H9 (cell line): ENCODE measurements around the gene TOP1. TPM values are rescaled to one million over a fixed set of nuclear protein-coding genes. Genes with fewer than 3 reads are reported as not detected.

Experiments
- DNase-seq: peaks from one replicate; pipeline ENCODE4 v3.0.0-alpha.2; 2017
- H2AFZ ChIP-seq: one replicate; pipeline ENCODE4 v1.6.1; 2013; ENCODE audit warnings: mild to moderate bottlenecking, low read length, control low read depth, moderate library complexity
- H2AK5ac ChIP-seq: 2 replicates; pipeline ENCODE4 v1.6.1; 2013; ENCODE audit warnings: low read length, control low read depth, mixed read lengths; ENCODE audit not compliant: insufficient read length
- H2BK120ac ChIP-seq: one replicate; pipeline ENCODE4 v1.6.1; 2013; ENCODE audit warnings: low read depth, mild to moderate bottlenecking, low read length, control low read depth, inconsistent platforms; ENCODE audit not compliant: poor library complexity, severe bottlenecking
- H2BK12ac ChIP-seq: 2 replicates; pipeline ENCODE4 v1.6.1; 2013; ENCODE audit warnings: low read length, control low read depth, mixed read lengths, low read depth; ENCODE audit not compliant: insufficient read length
- H2BK15ac ChIP-seq: 2 replicates; pipeline ENCODE4 v1.6.1; 2013; ENCODE audit warnings: low read depth, low read length, control low read depth
- H2BK20ac ChIP-seq: one replicate; pipeline ENCODE4 v1.6.1; 2013; ENCODE audit warnings: low read depth, mild to moderate bottlenecking, low read length, control low read depth, inconsistent platforms; ENCODE audit not compliant: poor library complexity, severe bottlenecking
- H2BK5ac ChIP-seq: 2 replicates; pipeline ENCODE4 v1.6.1; 2013; ENCODE audit warnings: low read length, control low read depth, mixed read lengths; ENCODE audit not compliant: insufficient read length
- H3K14ac ChIP-seq: 2 replicates; pipeline ENCODE4 v1.6.1; 2013; ENCODE audit warnings: low read length, control low read depth; ENCODE audit not compliant: insufficient read depth
- H3K18ac ChIP-seq: 2 replicates; pipeline ENCODE4 v1.6.1; 2013; ENCODE audit warnings: low read depth, mild to moderate bottlenecking, mixed read lengths, low read length, control low read depth; ENCODE audit not compliant: insufficient read length
- H3K23ac ChIP-seq: 2 replicates; pipeline ENCODE4 v1.6.1; 2013; ENCODE audit warnings: low read length, control low read depth, mixed read lengths, low read depth; ENCODE audit not compliant: insufficient read length
- H3K23me2 ChIP-seq: 2 replicates; pipeline ENCODE4 v1.6.1; 2013; ENCODE audit warnings: low read depth, mild to moderate bottlenecking, mixed read lengths, low read length, control low read depth; ENCODE audit not compliant: insufficient read length, poor library complexity, severe bottlenecking
- H3K27ac ChIP-seq: 2 replicates; pipeline ENCODE4 v1.5.1; 2013; ENCODE audit warnings: low read length, control low read depth, mixed read lengths, low read depth; ENCODE audit not compliant: insufficient read length
- H3K27me3 ChIP-seq: 2 replicates; pipeline ENCODE4 v1.6.1; 2013; ENCODE audit warnings: low read length, control low read depth, inconsistent platforms; ENCODE audit not compliant: insufficient read depth
- H3K4ac ChIP-seq: 2 replicates; pipeline ENCODE4 v1.6.1; 2013; ENCODE audit warnings: low read depth, mild to moderate bottlenecking, control low read depth, inconsistent platforms, low read length, moderate library complexity
- H3K4me1 ChIP-seq: 2 replicates; pipeline ENCODE4 v1.6.1; 2013; ENCODE audit warnings: low read length, control low read depth, inconsistent platforms; ENCODE audit not compliant: insufficient read depth
- H3K4me2 ChIP-seq: 2 replicates; pipeline ENCODE4 v1.6.1; 2013; ENCODE audit warnings: low read length, control low read depth, mixed read lengths; ENCODE audit not compliant: insufficient read length, insufficient read depth
- H3K56ac ChIP-seq: 2 replicates; pipeline ENCODE4 v1.6.1; 2013; ENCODE audit warnings: low read depth, mild to moderate bottlenecking, mixed read lengths, low read length, control low read depth; ENCODE audit not compliant: insufficient read length
- H3K79me1 ChIP-seq: 2 replicates; pipeline ENCODE4 v1.6.1; 2013; ENCODE audit warnings: low read depth, mild to moderate bottlenecking, moderate library complexity, low read length, control low read depth, inconsistent platforms; ENCODE audit not compliant: insufficient read depth, poor library complexity, severe bottlenecking
- H3K79me2 ChIP-seq: 2 replicates; pipeline ENCODE4 v1.6.1; 2013; ENCODE audit warnings: low read length, control low read depth, inconsistent platforms; ENCODE audit not compliant: insufficient read depth
- H3K9ac ChIP-seq: 2 replicates; pipeline ENCODE4 v1.6.1; 2013; ENCODE audit warnings: low read length, control low read depth, mixed read lengths; ENCODE audit not compliant: insufficient read length; ENCODE audit errors: extremely low read depth
- H3K9me3 ChIP-seq: one replicate; pipeline ENCODE4 v1.6.1; 2013; ENCODE audit warnings: low read depth, low read length, inconsistent platforms; ENCODE audit not compliant: control insufficient read depth
- H3T11ph ChIP-seq: one replicate; pipeline ENCODE4 v1.6.1; 2013; ENCODE audit warnings: mild to moderate bottlenecking, low read length, control low read depth, inconsistent platforms
- H4K20me1 ChIP-seq: one replicate; pipeline ENCODE4 v1.6.1; 2013; ENCODE audit not compliant: control insufficient read depth, insufficient read length, insufficient read depth
- H4K5ac ChIP-seq: 2 replicates; pipeline ENCODE4 v1.6.1; 2013; ENCODE audit warnings: low read depth, mild to moderate bottlenecking, mixed read lengths, low read length, control low read depth; ENCODE audit not compliant: insufficient read length
- H4K8ac ChIP-seq: replicated peaks from 2 replicates; pipeline ENCODE4 v1.6.1; 2013; ENCODE audit warnings: low read length, control low read depth, mixed read lengths, low read depth; ENCODE audit not compliant: insufficient read length
- H4K91ac ChIP-seq: 2 replicates; pipeline ENCODE4 v1.6.1; 2013; ENCODE audit warnings: low read depth, mild to moderate bottlenecking, moderate library complexity, mixed read lengths, low read length, control low read depth; ENCODE audit not compliant: insufficient read length
- H3K27ac Mint-ChIP-seq, 3 experiments: 2 replicates in 2 of 3; 3 replicates in 1 of 3; pipeline ENCODE4 v1.8.0; 2020 to 2021; ENCODE audit warnings: mixed read lengths in 3 of 3, mild to moderate bottlenecking in 1 of 3, moderate library complexity in 1 of 3
- H3K27me3 Mint-ChIP-seq: 2 replicates; pipeline ENCODE4 v1.8.0; 2021; ENCODE audit warnings: low read depth, mild to moderate bottlenecking, moderate library complexity, mixed read lengths
- H3K36me3 Mint-ChIP-seq, 3 experiments: 2 replicates in 2 of 3; 3 replicates in 1 of 3; pipeline ENCODE4 v1.8.0; 2020 to 2021; ENCODE audit warnings: low read depth in 3 of 3, mixed read lengths in 3 of 3; ENCODE audit not compliant: insufficient read depth in 1 of 3
- H3K4me1 Mint-ChIP-seq, 2 experiments: 2 replicates each; pipeline ENCODE4 v1.8.0; 2020; ENCODE audit warnings: mixed read lengths in 2 of 2
- H3K4me3 Mint-ChIP-seq, 2 experiments: 2 replicates in 1 of 2; 3 replicates in 1 of 2; pipeline ENCODE4 v1.8.0; 2020 to 2021; ENCODE audit warnings: mild to moderate bottlenecking in 2 of 2, mixed read lengths in 2 of 2, moderate library complexity in 1 of 2
- H3K9me3 Mint-ChIP-seq, 2 experiments: 2 replicates in 1 of 2; 3 replicates in 1 of 2; pipeline ENCODE4 v1.8.0; 2020; ENCODE audit warnings: mild to moderate bottlenecking in 2 of 2, mixed read lengths in 2 of 2, moderate library complexity in 1 of 2
- CTCF ChIP-seq: fragments of 200-600 bp; sonication (generic); conservative IDR thresholded peaks from 3 replicates; pipeline ENCODE4 v1.8.0; 2021; ENCODE audit warnings: antibody characterized with exemption, mild to moderate bottlenecking
- WGBS: extraction: QIAGEN DNeasy Blood & Tissue Kit; methylation state at CpG from one replicate; pipeline ENCODE4 v1.1.7; 2013; ENCODE audit warnings: missing lambda C conversion rate, low lambda C conversion rate, mixed read lengths; ENCODE audit not compliant: insufficient read length; ENCODE audit errors: extremely low coverage; 5-methylcytosine and 5-hydroxymethylcytosine counted together
- total RNA-seq: library from RNA; stranded (reverse); gene quantifications from 2 replicates; pipeline ENCODE4 v1.2.1, GENCODE V29; 2021

The TOP1 gene
- total RNA-seq, 1 experiment from 2014 or later: 96.4 TPM

- peaks cover 8 to 27% (median 13%) of the 10 kb centered on the region in 3 experiments for H3K36me3 Mint-ChIP-seq
- Histone ChIP-seq H3K27ac (no peak overlapping the region), H4K91ac (no peak overlapping the region), H3T11ph (no peak overlapping the region), H2BK120ac (no peak overlapping the region), H2BK12ac (no peak overlapping the region), H3K56ac (no peak overlapping the region), H4K8ac (no peak overlapping the region), H3K18ac (no peak overlapping the region), H3K9ac (no peak overlapping the region), H2AK5ac (no peak overlapping the region), H3K9me3 (no peaks in the 10 kb centered on the region), H3K79me2 (peaks cover 79% of the 10 kb centered on the region), H2AFZ (no peak overlapping the region), H3K4ac (no peak overlapping the region), H3K4me2 (peak overlapping the region; percentile 16), H3K23me2 (peaks cover 17% of the 10 kb centered on the region), H2BK20ac (no peak overlapping the region), H3K27me3 (no peaks in the 10 kb centered on the region), H3K23ac (no peak overlapping the region), H3K14ac (no peak overlapping the region; the same call in 1 of the 2 replicates), H4K5ac (no peak overlapping the region), H2BK15ac (no peak overlapping the region), H3K79me1 (peaks cover 4% of the 10 kb centered on the region), H3K4me1 (peaks cover 16% of the 10 kb centered on the region; the same call in 1 of the 2 replicates), H2BK5ac (no peak overlapping the region), H4K20me1 (no peaks in the 10 kb centered on the region)
- peaks cover 2% of the 10 kb centered on the region for H3K27me3 Mint-ChIP-seq
- TF ChIP-seq CTCF: no peak
- WGBS: no CpG with 5 or more reads among the region's 8 CpGs
- peaks cover 50 to 64% of the 10 kb centered on the region in 2 experiments for H3K4me1 Mint-ChIP-seq
- peak overlapping the region in 2 of 3 experiments; percentile 57 to 86; a peak in 5 of 7 replicates for H3K27ac Mint-ChIP-seq
- DNase-seq: no peak
- no peaks in the 10 kb centered on the region; a peak in 1 of 5 replicates for H3K9me3 Mint-ChIP-seq
- peak overlapping the region in 1 of 2 experiments; percentile 63; a peak in 1 of 5 replicates for H3K4me3 Mint-ChIP-seq
Observed at GRCh38 chr20:41141153-41141815, 112.7 kb downstream of the TOP1 start.
